Gastrocnemius medialis (tissue), 4 donors: ENCODE results near the gene ZNF587.

Experiments used
- CTCF ChIP-seq, 5 experiments: fragments of 450-650 bp in 3 of 5; fragments of 200-600 bp in 2 of 5; sonication (generic) in 2 of 5; IDR thresholded peaks in 4 of 5; conservative IDR thresholded peaks in 1 of 5; 1 replicate in 4 of 5; 2 replicates in 1 of 5; pipeline ENCODE4 v1.5.1; 2016 to 2019; ENCODE audit warnings: antibody characterized with exemption in 5 of 5, mild to moderate bottlenecking in 3 of 5, moderate library complexity in 3 of 5
- POLR2A ChIP-seq, 2 donors: fragments of 450-650 bp; IDR thresholded peaks; one replicate each; pipeline ENCODE4 v1.6.1; 2017; ENCODE audit warnings: antibody characterized with exemption in 2 of 2, mild to moderate bottlenecking in 2 of 2, moderate library complexity in 2 of 2

- no peak for TF ChIP-seq CTCF (IDR thresholded peaks at IDR 0.05 in 4 of 5, conservative IDR thresholded peaks at IDR 0.05 in 1 of 5)
- TF ChIP-seq POLR2A (IDR thresholded peaks at IDR 0.05), result no peak
Observed at GRCh38 chr19:57803594-57804325, 45.9 kb upstream of the ZNF587 start.
